DOHH2 (cell line): ENCODE results near the gene EHMT1.

ENCODE experiments used
- EZH2phosphoT487 ChIP-seq: fragments of 200-600 bp; sonication (generic); IDR thresholded peaks from 2 replicates; pipeline ENCODE4 v1.6.1; 2017; ENCODE audit warnings: borderline replicate concordance, mild to moderate bottlenecking, antibody characterized with exemption, low read length, moderate library complexity, mixed read lengths
- TF ChIP-seq, protein P1 (sequence below): fragments of 200-600 bp; sonication (generic); IDR thresholded peaks from one replicate; pipeline ENCODE4 v1.5.1; 2014; ENCODE audit warnings: antibody characterized with exemption, mild to moderate bottlenecking, low read depth, low read length; ENCODE audit not compliant: poor library complexity, severe bottlenecking

DNA sequence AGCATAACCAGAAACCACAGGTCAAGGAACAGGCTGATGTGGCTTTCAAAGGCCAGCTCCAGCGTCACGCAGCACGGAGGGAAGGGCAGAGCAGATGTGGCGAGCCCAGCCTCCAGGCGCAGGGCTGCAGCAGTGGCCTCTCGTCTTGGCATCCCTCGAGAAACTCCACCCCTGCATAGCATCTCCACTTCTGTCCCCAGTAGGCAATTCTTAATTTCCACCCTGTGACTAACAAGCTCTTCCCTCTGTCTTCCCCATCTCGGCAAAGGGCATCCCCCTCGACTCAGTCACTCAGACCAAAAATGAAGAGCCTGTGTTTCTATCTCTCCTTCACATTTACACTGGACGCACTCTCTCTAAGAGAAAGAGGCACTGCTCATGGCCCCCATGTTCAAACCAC, 257.0 kb downstream of the EHMT1 start:
- TF ChIP-seq, protein P1, sequence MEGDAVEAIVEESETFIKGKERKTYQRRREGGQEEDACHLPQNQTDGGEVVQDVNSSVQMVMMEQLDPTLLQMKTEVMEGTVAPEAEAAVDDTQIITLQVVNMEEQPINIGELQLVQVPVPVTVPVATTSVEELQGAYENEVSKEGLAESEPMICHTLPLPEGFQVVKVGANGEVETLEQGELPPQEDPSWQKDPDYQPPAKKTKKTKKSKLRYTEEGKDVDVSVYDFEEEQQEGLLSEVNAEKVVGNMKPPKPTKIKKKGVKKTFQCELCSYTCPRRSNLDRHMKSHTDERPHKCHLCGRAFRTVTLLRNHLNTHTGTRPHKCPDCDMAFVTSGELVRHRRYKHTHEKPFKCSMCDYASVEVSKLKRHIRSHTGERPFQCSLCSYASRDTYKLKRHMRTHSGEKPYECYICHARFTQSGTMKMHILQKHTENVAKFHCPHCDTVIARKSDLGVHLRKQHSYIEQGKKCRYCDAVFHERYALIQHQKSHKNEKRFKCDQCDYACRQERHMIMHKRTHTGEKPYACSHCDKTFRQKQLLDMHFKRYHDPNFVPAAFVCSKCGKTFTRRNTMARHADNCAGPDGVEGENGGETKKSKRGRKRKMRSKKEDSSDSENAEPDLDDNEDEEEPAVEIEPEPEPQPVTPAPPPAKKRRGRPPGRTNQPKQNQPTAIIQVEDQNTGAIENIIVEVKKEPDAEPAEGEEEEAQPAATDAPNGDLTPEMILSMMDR, result no peak
- TF ChIP-seq EZH2phosphoT487, result no peak
